Measurements from ENCODE around the gene SMYD3. TPM values are rescaled to one million over a fixed set of nuclear protein-coding genes. Genes with fewer than 3 reads are reported as not detected.
A peak's percentile ranks its signal among the peaks of the same experiment; 100 is the strongest.

Gene SMYD3
- total and polyA plus RNA-seq, 9 of the 15 experiments (the other 6 are each of a cell fraction or from before 2014, with no cell fraction given), result 128 to 440 (median 197) TPM

DNA sequence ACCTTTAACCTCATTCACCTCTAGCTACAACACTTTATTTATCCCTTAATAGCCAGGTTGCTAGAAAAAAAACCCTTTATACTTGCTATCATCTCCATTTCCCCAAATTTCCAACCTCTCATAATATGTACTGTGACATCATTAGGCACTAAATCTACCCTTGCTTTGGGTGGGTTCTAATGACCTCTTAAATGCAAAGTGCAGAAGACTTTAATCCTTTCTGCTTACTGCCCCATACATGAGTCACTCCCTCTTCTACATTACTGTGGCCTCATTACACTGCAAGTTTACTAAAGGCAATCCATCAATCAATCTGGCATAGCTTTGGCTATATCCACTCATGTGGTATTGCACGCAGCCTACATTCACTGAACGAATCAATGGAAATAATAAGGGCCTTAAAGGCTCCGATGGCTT is 353.3 kb downstream of the SMYD3 start (continued):
- TF ChIP-seq CREB3 (tag; conservative IDR thresholded peaks at IDR 0.05; ENCODE audit: low read depth) (no peak), RBM39 (optimal IDR thresholded peaks at IDR 0.05; ENCODE audit: low read depth, low read length) (no peak), HMGXB4 (CRISPR knock-in tag; IDR thresholded peaks at IDR 0.05) (no peak), ZEB2 (IDR thresholded peaks at IDR 0.05) (no peak), ZNF780A (CRISPR knock-in tag; IDR thresholded peaks at IDR 0.05) (no peak), ETV6 (IDR thresholded peaks at IDR 0.05; ENCODE audit: borderline replicate concordance in 1 of 2, low read depth in 2 of 2, low read length in 1 of 2) (no peak), ETV6 (CRISPR knock-in tag; IDR thresholded peaks at IDR 0.05; ENCODE audit: borderline replicate concordance) (no peak), ZNF583 (CRISPR knock-in tag; IDR thresholded peaks at IDR 0.05) (no peak), NFIX (CRISPR knock-in tag; IDR thresholded peaks at IDR 0.05; ENCODE audit: low read depth) (no peak), ZNF764 (CRISPR knock-in tag; IDR thresholded peaks at IDR 0.05; ENCODE audit: low read depth) (no peak), ZNF717 (CRISPR knock-in tag; IDR thresholded peaks at IDR 0.05) (no peak), FOSL1 (tag; conservative IDR thresholded peaks at IDR 0.05) (peak; percentile 83), IFI16 (CRISPR knock-in tag; IDR thresholded peaks at IDR 0.05) (peak; percentile 22; the same call in 1 of the 2 replicates), JUNB (CRISPR knock-in tag; conservative IDR thresholded peaks at IDR 0.05) (0 out of 2 replicates have a peak, but pooled peaks have one; percentile 46), ZKSCAN1 (IDR thresholded peaks at IDR 0.05; ENCODE audit: low read depth, low read length) (no peak), TRIM24 (IDR thresholded peaks at IDR 0.05) (peak in 1 of 2 experiments; percentile 51; a peak in 2 of 4 replicates), TFE3 (CRISPR knock-in tag; IDR thresholded peaks at IDR 0.05) (no peak), POLR2G (IDR thresholded peaks at IDR 0.05; ENCODE audit: low read depth, low read length) (no peak), ZC3H8 (IDR thresholded peaks at IDR 0.05) (no peak), ZNF143 (CRISPR knock-in tag; IDR thresholded peaks at IDR 0.05) (no peak), HNRNPLL (IDR thresholded peaks at IDR 0.05; ENCODE audit: low read depth, low read length, poor library complexity, severe bottlenecking) (no peak), WHSC1 (IDR thresholded peaks at IDR 0.05; ENCODE audit: low read length) (no peak)
- TF ChIP-seq, protein P1, sequence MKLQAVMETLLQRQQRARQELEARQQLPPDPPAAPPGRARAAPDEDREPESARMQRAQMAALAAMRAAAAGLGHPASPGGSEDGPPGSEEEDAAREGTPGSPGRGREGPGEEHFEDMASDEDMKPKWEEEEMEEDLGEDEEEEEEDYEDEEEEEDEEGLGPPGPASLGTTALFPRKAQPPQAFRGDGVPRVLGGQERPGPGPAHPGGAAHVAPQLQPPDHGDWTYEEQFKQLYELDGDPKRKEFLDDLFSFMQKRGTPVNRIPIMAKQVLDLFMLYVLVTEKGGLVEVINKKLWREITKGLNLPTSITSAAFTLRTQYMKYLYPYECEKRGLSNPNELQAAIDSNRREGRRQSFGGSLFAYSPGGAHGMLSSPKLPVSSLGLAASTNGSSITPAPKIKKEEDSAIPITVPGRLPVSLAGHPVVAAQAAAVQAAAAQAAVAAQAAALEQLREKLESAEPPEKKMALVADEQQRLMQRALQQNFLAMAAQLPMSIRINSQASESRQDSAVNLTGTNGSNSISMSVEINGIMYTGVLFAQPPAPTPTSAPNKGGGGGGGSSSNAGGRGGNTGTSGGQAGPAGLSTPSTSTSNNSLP (IDR thresholded peaks at IDR 0.05; ENCODE audit: borderline replicate concordance, low read depth, low read length), result peak; percentile 68; the same call in 1 of the 2 replicates
- TF ChIP-seq, protein P2, sequence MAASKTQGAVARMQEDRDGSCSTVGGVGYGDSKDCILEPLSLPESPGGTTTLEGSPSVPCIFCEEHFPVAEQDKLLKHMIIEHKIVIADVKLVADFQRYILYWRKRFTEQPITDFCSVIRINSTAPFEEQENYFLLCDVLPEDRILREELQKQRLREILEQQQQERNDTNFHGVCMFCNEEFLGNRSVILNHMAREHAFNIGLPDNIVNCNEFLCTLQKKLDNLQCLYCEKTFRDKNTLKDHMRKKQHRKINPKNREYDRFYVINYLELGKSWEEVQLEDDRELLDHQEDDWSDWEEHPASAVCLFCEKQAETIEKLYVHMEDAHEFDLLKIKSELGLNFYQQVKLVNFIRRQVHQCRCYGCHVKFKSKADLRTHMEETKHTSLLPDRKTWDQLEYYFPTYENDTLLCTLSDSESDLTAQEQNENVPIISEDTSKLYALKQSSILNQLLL (CRISPR knock-in tag; IDR thresholded peaks at IDR 0.05; ENCODE audit: borderline replicate concordance), result no peak

Data from K562 (cell line).